GM18499 (cell line): ENCODE data around the gene CENPVL3.
"Not testable (repeated sequence)": the region's sequence is repeated elsewhere in the genome, so short reads cannot be mapped to it uniquely, and the experiment has no call there.

Experiments
- ATAC-seq: cut with Tn5 transposase; IDR thresholded peaks from one replicate; pipeline ENCODE4 v1.9.1; 2021; ENCODE audit warnings: moderate number of reproducible peaks; ENCODE audit not compliant: insufficient read depth, unreplicated experiment

The CENPVL3 gene

GRCh38 chrX:51618241-51619155 is at the start of gene CENPVL3:
Gene CENPVL3 (minus strand): TSS chrX:51618912. CDS start chrX:51618873, 39 bp downstream.
- ATAC-seq: not testable (repeated sequence)

GRCh38 chrX:51665981-51666380 is 47.3 kb upstream of the CENPVL3 start:
- ATAC-seq: no peak

GRCh38 chrX:51643377-51643776 is 24.7 kb upstream of the CENPVL3 start:
- no peak for ATAC-seq

- ATAC-seq: no peak
Observed at GRCh38 chrX:51641421-51642021, 22.8 kb upstream of the CENPVL3 start.

GRCh38 chrX:51636511-51636910 is 17.8 kb upstream of the CENPVL3 start:
- ATAC-seq: not testable (repeated sequence)

GRCh38 chrX:51614353-51615012 is 4.2 kb downstream of the CENPVL3 start:
- ATAC-seq: no peak

- ATAC-seq: no peak
Observed at GRCh38 chrX:51608766-51609165, 9.9 kb downstream of the CENPVL3 start.

GRCh38 chrX:51608126-51608525 is 10.6 kb downstream of the CENPVL3 start:
- no peak for ATAC-seq

GRCh38 chrX:51606446-51606845 is 12.3 kb downstream of the CENPVL3 start:
- no peak for ATAC-seq

GRCh38 chrX:51598899-51599298 is 19.8 kb downstream of the CENPVL3 start:
- ATAC-seq: no peak

- ATAC-seq: no peak
Observed at GRCh38 chrX:51571874-51572273, 46.8 kb downstream of the CENPVL3 start.

- no peak for ATAC-seq
Observed at GRCh38 chrX:51569561-51569960, 49.2 kb downstream of the CENPVL3 start.

- ATAC-seq: no peak
Observed at GRCh38 chrX:51568586-51568985, 50.1 kb downstream of the CENPVL3 start.
